Hematopoietic multipotent progenitor cell (in vitro differentiated cells): ENCODE measurements around the gene SLC4A1. TPM values are rescaled to one million over a fixed set of nuclear protein-coding genes. Genes with fewer than 3 reads are reported as not detected.

Source experiments
- DNase-seq, 3 donors: peaks; one replicate each; pipeline ENCODE4 v3.0.0-alpha.2; 2011 to 2015; ENCODE audit warnings: low read depth in 2 of 3, low spot score in 2 of 3
- total RNA-seq: library from RNA; depleted of rRNA; stranded (reverse); fragments of >200 nt; gene quantifications from one replicate; pipeline ENCODE4 v1.2.3, GENCODE V29; 2012

SLC4A1 gene
- total RNA-seq, 1 donor, result 0.81 TPM

GRCh38 chr17:44222112-44222869, 45.6 kb downstream of the SLC4A1 start:
- peak in 2 of 3 donors; percentile 70 to 72 for DNase-seq

- DNase-seq, result no peak
Observed at GRCh38 chr17:44221862-44222111, 46.1 kb downstream of the SLC4A1 start.

- DNase-seq, result peak in 2 of 3 donors; percentile 76 to 77
Observed at GRCh38 chr17:44221084-44221861, 46.7 kb downstream of the SLC4A1 start.

- peak in 1 of 3 donors; percentile 61 for DNase-seq
Observed at GRCh38 chr17:44220213-44221083, 47.5 kb downstream of the SLC4A1 start.

GRCh38 chr17:44219616-44220212, 48.2 kb downstream of the SLC4A1 start, which contains the start of gene UBTF:
UBTF (minus strand) TSS chr17:44219675; CDS start chr17:44218229, 1,446 bp downstream.
- DNase-seq, result peak; percentile 52 to 84 (median 83)

GRCh38 chr17:44219108-44219615, 48.8 kb downstream of the SLC4A1 start:
- DNase-seq, result peak in 2 of 3 donors; percentile 49 to 81

GRCh38 chr17:44218344-44219107, 49.4 kb downstream of the SLC4A1 start:
- DNase-seq, result peak; percentile 79 to 94 (median 87)

GRCh38 chr17:44217738-44218343, 50.1 kb downstream of the SLC4A1 start:
- DNase-seq, result no peak

- no peak for DNase-seq
Observed at GRCh38 chr17:44216694-44217093, 51.2 kb downstream of the SLC4A1 start.

GRCh38 chr17:44216173-44216572, 51.8 kb downstream of the SLC4A1 start:
- DNase-seq, result no peak

GRCh38 chr17:44214896-44215295, 53.0 kb downstream of the SLC4A1 start:
- no peak for DNase-seq

GRCh38 chr17:44214230-44214494, 53.8 kb downstream of the SLC4A1 start:
- DNase-seq, result no peak

GRCh38 chr17:44213403-44214229, 54.3 kb downstream of the SLC4A1 start:
- no peak for DNase-seq

- no peak for DNase-seq
Observed at GRCh38 chr17:44212507-44213402, 55.2 kb downstream of the SLC4A1 start.

- no peak for DNase-seq
Observed at GRCh38 chr17:44211281-44212265, 56.4 kb downstream of the SLC4A1 start.
